HG02759 (cell line): ENCODE results near the gene KCNIP4.

Experiments used
- ATAC-seq: cut with Tn5 transposase; IDR thresholded peaks from one replicate; pipeline ENCODE4 v1.9.1; 2021; ENCODE audit warnings: mild to moderate bottlenecking, moderate library complexity; ENCODE audit not compliant: unreplicated experiment

Gene KCNIP4

GRCh38 chr4:21605006-21605405 lies 343.6 kb downstream of the KCNIP4 start:
- ATAC-seq: no peak

GRCh38 chr4:21596521-21596920 lies 352.1 kb downstream of the KCNIP4 start:
- ATAC-seq: no peak

DNA sequence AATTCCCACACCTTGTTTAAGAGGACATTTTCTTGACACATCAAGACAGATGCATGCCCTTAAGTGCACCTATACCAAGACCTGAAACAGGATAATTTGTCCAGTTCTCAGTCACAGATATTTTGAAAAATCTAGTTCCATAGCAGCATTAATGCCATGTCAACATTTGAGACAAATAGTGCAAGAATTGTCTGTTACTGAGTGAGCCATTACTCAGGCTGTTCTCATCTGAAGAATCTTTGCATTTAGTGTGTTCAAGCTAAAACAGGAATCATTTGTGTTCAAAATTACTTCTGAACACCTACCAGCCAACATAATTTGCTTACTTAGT lies 354.9 kb downstream of the KCNIP4 start:
- ATAC-seq: no peak

DNA sequence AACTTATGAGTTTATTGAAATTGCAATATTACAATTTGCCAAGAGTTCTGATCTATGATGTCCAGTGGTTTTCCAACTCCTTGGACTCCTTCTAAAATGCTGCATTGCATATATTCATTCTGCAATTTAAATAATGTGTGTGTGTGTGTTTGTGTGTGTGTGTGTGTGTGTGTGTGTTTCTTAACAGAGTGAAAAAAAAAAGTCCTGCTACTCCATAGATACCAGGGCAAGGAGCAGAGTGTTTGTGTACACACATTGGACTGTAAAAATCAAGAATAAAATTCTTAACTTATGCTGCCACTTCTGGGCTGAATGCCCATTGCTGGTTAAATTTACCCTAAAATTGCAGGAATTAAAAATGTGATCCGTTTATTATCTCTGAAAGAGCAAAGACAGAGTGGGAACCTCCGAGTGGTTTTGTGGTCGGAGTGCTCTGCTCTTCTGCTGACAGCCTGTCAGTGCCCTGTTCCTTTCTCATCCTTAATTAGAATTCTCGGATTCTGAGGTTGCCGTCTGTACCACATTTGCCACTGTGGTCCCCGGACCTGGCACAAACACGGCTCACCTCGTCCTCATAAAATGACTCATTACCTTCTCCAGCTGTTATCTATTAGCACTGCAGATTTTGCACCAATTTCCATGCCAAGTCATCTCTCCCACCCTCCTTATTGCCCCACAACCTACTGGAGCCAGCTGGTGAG lies 355.5 kb downstream of the KCNIP4 start:
- no peak for ATAC-seq

- ATAC-seq: no peak
These were observed 371.5 kb downstream of the KCNIP4 start for GRCh38 chr4:21577056-21577455.

- ATAC-seq: no peak
These were observed 377.5 kb downstream of the KCNIP4 start for GRCh38 chr4:21571100-21571499.

DNA sequence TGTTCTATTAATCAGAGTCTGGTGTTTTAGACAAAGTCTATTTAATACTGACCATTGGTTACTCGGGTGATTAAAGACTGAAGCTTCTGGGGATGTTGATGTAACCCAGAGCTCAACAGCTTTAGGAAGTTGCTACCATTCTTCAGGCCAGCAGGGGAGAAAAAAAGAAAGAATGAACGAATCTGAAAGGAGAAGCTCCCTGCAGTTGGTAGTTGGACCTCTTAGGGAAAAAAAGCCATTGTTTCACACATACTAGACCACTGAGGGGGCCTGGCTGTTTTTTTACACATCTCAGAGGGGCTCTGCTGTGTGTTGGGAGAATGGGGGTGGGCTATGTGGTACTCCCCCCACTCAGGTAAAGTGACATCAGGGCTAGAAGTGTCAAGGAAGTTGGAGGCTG lies 378.9 kb downstream of the KCNIP4 start:
- no peak for ATAC-seq

GRCh38 chr4:21555083-21555482 lies 393.5 kb downstream of the KCNIP4 start:
- no peak for ATAC-seq

DNA sequence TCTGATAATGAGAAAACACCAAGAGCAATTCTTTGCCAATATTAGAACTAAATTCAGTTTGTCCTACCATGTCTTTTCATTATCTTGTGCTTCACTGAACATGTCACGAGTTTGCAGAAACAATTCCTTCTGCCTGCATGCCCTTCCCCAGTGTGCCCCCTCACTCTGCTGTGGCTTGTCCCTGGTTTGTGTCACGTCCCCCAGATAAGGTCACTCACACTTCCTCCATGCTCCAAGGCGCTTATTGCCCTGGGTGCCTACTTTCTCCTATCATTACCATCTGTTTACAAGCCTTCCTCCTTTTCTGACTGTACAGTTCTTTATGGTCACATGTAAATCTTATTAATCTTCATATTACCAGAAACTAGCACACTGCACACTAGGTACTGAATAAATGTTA lies 394.1 kb downstream of the KCNIP4 start:
- no peak for ATAC-seq

DNA sequence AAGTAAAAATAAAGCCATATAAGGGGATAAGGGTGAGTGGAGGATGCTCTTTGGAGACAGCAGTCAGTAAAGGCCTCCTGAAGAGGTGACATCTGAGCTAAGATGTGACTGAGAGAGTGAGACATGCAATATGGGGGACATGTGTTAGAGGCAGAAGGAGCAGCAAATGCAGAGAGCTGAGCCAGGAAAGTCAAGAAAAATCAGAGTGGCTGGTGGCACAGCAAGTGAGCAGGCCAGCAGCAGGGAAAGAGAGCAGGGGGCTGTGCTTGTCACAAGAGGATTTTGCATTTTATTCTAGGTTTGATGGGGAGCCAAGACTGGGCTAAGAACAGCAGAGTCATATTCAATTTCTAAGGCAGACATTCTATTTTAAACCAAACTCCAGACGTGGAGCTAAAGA lies 394.5 kb downstream of the KCNIP4 start:
- no peak for ATAC-seq

- no peak for ATAC-seq
These were observed 396.1 kb downstream of the KCNIP4 start for GRCh38 chr4:21552455-21552854.

DNA sequence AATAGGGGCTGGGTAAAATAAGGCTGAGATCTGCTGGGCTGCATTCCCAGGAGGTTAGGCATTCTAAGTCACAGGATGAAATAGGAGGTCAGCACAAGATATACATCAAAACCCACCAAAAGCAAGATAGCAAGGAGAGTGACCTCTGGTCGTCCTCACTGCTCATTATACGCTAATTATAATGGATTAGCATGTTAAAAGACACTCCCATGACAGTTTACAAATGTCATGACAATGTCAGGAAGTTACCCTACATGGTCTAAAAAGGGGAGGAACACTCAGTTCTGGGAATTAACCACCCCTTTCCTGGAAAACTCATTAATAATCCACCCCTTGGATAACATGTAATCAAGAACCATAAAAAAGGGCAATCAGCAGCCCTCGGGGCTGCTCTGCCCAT lies 403.6 kb downstream of the KCNIP4 start:
- ATAC-seq: no peak

- no peak for ATAC-seq
These were observed 404.2 kb downstream of the KCNIP4 start for GRCh38 chr4:21544415-21544814.

- ATAC-seq: no peak
These were observed 405.1 kb downstream of the KCNIP4 start for GRCh38 chr4:21543514-21543913.

GRCh38 chr4:21535898-21536297 lies 412.7 kb downstream of the KCNIP4 start:
- ATAC-seq: no peak

- no peak for ATAC-seq
These were observed 417.5 kb downstream of the KCNIP4 start for GRCh38 chr4:21531048-21531447.

DNA sequence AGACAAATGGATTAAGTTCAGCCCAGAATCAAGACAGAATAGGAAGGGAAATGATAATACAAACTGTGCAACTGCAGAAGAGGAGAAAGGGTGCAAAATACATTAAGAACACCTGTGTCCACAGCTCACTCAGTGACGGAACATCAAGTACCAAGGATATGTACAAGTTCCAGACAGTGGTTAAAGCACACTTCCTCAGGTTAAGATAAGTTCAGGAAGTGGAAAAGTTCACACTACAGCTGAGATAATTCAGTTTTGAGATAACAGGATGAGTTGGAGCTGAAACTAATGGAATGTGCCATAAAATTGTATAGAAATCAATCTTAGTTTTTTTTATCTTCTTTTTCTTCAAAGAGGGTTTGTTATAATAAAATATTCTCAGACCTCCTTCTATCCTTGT lies 419.4 kb downstream of the KCNIP4 start:
- no peak for ATAC-seq

GRCh38 chr4:21522296-21522695 lies 426.3 kb downstream of the KCNIP4 start:
- no peak for ATAC-seq

DNA sequence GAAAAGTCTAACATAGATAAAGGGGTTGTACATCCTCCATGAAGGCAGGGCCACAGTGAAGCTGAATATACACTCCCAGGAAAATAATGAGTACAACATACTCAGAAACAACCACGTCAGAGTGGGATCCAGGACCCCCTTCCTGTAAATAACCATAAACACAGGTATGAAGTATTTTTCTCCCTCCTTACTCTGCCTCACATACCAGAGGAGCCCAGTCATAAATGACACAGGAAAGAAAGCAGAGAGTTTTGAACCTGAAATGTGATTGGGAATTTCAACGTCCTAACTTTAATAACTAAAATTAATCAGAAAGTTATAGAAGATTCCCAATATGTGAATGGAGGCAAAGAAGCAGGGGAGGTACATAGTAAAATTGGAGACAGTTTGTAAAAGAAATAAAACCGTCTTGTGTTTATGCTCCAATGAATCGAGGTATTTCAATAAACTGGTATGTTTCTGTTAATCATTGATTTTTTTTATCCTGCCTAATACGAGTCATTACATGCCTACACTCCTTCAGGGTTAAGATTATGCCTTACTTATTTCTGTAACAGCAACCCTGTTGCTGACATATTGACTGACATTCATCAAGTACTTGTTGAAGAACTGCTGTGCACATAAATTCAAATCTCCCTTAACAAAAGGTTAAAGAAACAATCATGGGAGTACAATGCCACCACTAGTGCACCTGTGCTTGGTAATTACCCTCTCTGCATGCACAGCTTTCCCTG lies 431.3 kb downstream of the KCNIP4 start:
- ATAC-seq: no peak

- ATAC-seq: no peak
These were observed 434.4 kb downstream of the KCNIP4 start for GRCh38 chr4:21514022-21514694.

DNA sequence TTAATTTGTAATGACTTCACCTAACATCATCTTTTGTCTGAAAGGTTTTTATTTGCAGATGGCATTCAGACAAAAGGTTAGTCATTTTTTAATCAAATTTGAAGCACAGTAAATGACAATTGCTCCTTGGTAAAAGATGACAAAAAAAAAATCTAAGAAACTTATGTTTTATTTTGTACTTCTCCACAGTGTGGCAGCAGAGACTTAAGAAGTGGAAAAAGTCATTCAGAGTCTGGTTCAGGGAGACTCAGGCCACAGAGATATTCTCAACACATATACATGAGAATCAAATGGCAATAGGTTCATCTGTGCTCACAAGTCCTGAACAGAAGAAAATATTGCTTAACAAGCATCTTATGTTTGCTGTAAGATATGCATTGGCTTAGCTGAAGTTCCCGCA lies 436.2 kb downstream of the KCNIP4 start:
- ATAC-seq: no peak

DNA sequence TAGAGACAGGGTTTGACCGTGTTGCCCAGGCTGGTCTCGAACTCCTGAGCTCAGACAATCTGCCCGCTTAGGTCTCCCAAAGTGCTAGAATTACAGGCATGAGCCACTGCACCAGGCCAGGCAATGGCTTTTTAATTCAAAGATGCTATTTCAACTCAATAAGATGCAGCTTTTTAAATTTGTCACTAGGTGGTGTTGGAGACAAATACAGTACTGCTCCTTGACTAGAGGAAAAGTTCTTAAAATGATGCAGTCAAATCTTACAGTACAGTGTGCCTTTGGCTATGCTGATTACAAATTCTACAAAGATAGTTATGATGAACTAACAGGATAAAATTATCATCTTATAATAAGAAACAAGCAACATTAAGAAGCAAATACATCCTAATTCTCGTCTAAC lies 441.1 kb downstream of the KCNIP4 start:
- ATAC-seq: no peak
